ENCODE data around the gene MYO1H.

Gene MYO1H

DNA sequence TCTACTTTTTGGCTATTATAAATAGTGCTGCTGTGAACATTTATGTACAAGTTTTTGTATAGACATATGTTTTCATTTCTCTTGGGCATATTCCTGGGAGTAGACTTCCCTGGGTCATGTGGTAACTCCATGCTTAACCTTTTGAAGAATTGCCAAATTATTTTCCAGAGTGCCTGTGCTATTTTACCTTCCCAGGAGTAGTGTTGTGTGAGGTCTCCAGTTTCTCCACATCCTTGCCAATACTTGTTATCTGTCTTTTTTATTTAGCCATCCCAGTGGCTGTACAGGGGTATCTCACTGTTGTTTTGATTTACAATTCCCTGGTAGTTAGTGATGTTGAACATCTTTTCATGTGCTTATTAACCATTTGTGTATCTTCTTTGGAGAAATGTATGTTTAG is 148.6 kb downstream of the MYO1H start (continued):
- TF ChIP-seq ZNF169 (tag by site-specific recombination; IDR thresholded peaks at IDR 0.05) (no peak), ZFP41 (tag by site-specific recombination; IDR thresholded peaks at IDR 0.05; ENCODE audit: borderline replicate concordance) (no peak), ZNF335 (tag by site-specific recombination; conservative IDR thresholded peaks at IDR 0.05) (no peak), ZNF311 (tag by site-specific recombination; IDR thresholded peaks at IDR 0.05; ENCODE audit: borderline replicate concordance) (no peak), ZBTB8A (tag by site-specific recombination; IDR thresholded peaks at IDR 0.05) (no peak), ZNF585B (tag by site-specific recombination; IDR thresholded peaks at IDR 0.05) (no peak)
- TF ChIP-seq, protein P1, sequence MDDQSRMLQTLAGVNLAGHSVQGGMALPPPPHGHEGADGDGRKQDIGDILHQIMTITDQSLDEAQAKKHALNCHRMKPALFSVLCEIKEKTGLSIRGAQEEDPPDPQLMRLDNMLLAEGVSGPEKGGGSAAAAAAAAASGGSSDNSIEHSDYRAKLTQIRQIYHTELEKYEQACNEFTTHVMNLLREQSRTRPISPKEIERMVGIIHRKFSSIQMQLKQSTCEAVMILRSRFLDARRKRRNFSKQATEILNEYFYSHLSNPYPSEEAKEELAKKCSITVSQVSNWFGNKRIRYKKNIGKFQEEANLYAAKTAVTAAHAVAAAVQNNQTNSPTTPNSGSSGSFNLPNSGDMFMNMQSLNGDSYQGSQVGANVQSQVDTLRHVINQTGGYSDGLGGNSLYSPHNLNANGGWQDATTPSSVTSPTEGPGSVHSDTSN (CRISPR knock-in tag; IDR thresholded peaks at IDR 0.05) = no peak
- TF ChIP-seq, protein P2, sequence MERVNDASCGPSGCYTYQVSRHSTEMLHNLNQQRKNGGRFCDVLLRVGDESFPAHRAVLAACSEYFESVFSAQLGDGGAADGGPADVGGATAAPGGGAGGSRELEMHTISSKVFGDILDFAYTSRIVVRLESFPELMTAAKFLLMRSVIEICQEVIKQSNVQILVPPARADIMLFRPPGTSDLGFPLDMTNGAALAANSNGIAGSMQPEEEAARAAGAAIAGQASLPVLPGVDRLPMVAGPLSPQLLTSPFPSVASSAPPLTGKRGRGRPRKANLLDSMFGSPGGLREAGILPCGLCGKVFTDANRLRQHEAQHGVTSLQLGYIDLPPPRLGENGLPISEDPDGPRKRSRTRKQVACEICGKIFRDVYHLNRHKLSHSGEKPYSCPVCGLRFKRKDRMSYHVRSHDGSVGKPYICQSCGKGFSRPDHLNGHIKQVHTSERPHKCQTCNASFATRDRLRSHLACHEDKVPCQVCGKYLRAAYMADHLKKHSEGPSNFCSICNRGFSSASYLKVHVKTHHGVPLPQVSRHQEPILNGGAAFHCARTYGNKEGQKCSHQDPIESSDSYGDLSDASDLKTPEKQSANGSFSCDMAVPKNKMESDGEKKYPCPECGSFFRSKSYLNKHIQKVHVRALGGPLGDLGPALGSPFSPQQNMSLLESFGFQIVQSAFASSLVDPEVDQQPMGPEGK (tag by site-specific recombination; IDR thresholded peaks at IDR 0.05) = no peak
- TF ChIP-seq, protein P3, sequence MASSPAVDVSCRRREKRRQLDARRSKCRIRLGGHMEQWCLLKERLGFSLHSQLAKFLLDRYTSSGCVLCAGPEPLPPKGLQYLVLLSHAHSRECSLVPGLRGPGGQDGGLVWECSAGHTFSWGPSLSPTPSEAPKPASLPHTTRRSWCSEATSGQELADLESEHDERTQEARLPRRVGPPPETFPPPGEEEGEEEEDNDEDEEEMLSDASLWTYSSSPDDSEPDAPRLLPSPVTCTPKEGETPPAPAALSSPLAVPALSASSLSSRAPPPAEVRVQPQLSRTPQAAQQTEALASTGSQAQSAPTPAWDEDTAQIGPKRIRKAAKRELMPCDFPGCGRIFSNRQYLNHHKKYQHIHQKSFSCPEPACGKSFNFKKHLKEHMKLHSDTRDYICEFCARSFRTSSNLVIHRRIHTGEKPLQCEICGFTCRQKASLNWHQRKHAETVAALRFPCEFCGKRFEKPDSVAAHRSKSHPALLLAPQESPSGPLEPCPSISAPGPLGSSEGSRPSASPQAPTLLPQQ (tag by site-specific recombination; IDR thresholded peaks at IDR 0.05) = no peak

DNA sequence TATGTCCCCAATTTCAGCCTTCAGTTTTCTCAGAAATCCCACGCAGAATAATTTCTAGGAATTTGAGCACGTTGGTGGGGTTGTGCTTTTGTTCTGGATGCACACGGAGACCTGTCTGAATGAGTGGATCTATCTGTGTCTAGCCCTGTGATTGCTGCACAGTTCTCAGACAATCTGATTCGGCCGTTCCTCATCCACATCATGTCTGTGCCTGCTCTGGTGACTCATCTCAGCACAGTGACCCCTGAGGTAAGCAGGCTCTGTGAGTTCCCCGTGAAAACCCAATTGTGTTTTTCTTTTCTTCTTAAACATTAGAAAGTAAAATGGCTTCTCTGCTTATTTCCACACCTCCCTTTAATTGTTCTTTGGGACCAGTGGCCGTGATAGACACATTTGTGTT is 150.0 kb downstream of the MYO1H start:
- CTCF ChIA-PET = interaction anchor here (0.7 kb wide), 2 partner anchors 21 to 97 kb away, joined by 3 to 5 read pairs; no protein-coding TSS in a partner anchor
- peaks cover 13 to 68% of the 10 kb centered on the region in 2 experiments for H3K36me3 ChIP-seq (ENCODE audit: control insufficient read depth in 2 of 2, insufficient read depth in 1 of 2, low read length in 2 of 2)

More for the DNA sequence above, 150.0 kb downstream of the MYO1H start:
- no peaks in the 10 kb centered on the region for H3K9me3 ChIP-seq (ENCODE audit: control insufficient read depth, insufficient read depth, low read depth, low read length)
- H3K27ac ChIP-seq (ENCODE audit: extremely low read depth, low read depth, low read length) = no peak overlapping the region
- TF ChIP-seq, protein P4, sequence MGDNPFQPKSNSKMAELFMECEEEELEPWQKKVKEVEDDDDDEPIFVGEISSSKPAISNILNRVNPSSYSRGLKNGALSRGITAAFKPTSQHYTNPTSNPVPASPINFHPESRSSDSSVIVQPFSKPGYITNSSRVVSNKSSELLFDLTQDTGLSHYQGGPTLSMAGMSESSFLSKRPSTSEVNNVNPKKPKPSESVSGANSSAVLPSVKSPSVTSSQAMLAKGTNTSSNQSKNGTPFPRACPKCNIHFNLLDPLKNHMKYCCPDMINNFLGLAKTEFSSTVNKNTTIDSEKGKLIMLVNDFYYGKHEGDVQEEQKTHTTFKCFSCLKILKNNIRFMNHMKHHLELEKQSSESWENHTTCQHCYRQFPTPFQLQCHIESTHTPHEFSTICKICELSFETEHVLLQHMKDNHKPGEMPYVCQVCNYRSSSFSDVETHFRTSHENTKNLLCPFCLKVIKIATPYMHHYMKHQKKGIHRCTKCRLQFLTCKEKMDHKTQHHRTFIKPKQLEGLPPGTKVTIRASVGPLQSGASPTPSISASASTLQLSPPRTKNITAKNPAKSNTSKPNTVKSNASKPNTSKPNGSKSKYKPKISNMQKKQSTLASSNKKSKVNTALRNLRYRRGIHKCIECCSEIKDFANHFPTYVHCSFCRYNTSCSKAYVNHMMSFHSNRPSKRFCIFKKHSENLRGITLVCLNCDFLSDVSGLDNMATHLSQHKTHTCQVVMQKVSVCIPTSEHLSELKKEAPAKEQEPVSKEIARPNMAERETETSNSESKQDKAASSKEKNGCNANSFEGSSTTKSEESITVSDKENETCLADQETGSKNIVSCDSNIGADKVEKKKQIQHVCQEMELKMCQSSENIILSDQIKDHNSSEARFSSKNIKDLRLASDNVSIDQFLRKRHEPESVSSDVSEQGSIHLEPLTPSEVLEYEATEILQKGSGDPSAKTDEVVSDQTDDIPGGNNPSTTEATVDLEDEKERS (tag by site-specific recombination; IDR thresholded peaks at IDR 0.05) = no peak
- TF ChIP-seq PRDM1 (tag by site-specific recombination; IDR thresholded peaks at IDR 0.05) = 0 out of 2 replicates have a peak, but pooled peaks have one; percentile 29
- TF ChIP-seq ZBTB17 (tag by site-specific recombination; IDR thresholded peaks at IDR 0.05) = 0 out of 2 replicates have a peak, but pooled peaks have one; percentile 15
- no peak for TF ChIP-seq HOXA7 (CRISPR knock-in tag; IDR thresholded peaks at IDR 0.05; ENCODE audit: borderline replicate concordance)
- TF ChIP-seq, protein P5, sequence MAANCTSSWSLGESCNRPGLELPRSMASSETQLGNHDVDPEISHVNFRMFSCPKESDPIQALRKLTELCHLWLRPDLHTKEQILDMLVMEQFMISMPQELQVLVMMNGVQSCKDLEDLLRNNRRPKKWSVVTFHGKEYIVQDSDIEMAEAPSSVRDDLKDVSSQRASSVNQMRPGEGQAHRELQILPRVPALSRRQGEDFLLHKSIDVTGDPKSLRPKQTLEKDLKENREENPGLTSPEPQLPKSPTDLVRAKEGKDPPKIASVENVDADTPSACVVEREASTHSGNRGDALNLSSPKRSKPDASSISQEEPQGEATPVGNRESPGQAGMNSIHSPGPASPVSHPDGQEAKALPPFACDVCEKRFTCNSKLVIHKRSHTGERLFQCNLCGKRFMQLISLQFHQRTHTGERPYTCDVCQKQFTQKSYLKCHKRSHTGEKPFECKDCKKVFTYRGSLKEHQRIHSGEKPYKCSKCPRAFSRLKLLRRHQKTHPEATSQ (tag by site-specific recombination; IDR thresholded peaks at IDR 0.05) = no peak
- no peaks in the 10 kb centered on the region for H3K4me1 ChIP-seq (ENCODE audit: control insufficient read depth, insufficient read depth, low read length)
- H3K4me3 ChIP-seq (ENCODE audit: low read depth, low read length) = no peak overlapping the region
- POLR2A ChIA-PET = no interaction called here
